ENCODE results near the gene SLC39A11.

DNA sequence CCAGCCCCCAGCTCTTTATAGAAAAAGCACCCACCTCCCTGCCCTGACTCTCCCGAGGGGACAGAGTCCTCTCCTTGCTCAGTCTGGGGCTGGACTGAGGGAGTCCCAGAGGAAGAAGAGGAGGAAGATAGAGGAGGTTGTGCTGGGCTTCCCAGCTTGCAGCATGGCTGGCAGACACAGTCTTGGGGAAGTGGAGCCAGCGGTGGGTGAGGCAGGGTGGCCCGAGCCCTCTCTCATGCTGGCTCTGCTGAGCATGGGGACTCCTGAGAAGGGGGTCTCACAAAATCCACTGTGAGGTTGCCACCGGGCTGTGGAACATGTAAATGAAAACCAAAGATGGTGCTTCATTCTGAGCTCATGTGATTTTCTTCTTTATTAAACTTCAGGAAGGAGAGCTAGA lies 398.5 kb downstream of the SLC39A11 start:
- TF ChIP-seq, protein P1, sequence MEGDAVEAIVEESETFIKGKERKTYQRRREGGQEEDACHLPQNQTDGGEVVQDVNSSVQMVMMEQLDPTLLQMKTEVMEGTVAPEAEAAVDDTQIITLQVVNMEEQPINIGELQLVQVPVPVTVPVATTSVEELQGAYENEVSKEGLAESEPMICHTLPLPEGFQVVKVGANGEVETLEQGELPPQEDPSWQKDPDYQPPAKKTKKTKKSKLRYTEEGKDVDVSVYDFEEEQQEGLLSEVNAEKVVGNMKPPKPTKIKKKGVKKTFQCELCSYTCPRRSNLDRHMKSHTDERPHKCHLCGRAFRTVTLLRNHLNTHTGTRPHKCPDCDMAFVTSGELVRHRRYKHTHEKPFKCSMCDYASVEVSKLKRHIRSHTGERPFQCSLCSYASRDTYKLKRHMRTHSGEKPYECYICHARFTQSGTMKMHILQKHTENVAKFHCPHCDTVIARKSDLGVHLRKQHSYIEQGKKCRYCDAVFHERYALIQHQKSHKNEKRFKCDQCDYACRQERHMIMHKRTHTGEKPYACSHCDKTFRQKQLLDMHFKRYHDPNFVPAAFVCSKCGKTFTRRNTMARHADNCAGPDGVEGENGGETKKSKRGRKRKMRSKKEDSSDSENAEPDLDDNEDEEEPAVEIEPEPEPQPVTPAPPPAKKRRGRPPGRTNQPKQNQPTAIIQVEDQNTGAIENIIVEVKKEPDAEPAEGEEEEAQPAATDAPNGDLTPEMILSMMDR (IDR thresholded peaks at IDR 0.05) = no peak
- no peak for TF ChIP-seq EP300 (IDR thresholded peaks at IDR 0.05)

Measured in upper lobe of left lung (tissue), 4 donors.